Left lung (tissue), 14 donors: Measurements from ENCODE around the gene B4GAT1. TPM values are rescaled to one million over a fixed set of nuclear protein-coding genes. Genes with fewer than 3 reads are reported as not detected.

Source experiments
- ATAC-seq: fragments of 200-7000 bp; cut with Tn5 transposase; one replicate; pipeline ENCODE4 v1.9.1; 2020; ENCODE audit warnings: moderate library complexity
- DNase-seq, 4 donors: peaks; one replicate each; pipeline ENCODE4 v3.0.0-alpha.2; 2013 to 2020
- H3K27ac ChIP-seq, 2 donors: fragments of 200-600 bp; sonication (generic) in 1 of 2; one replicate each; pipeline versions ENCODE4 v1.5.0 to v1.8.0; 2020 to 2021
- H3K27me3 ChIP-seq, 2 donors: fragments of 200-600 bp; sonication (generic) in 1 of 2; one replicate each; pipeline versions ENCODE4 v1.5.0 to v1.8.0; 2020 to 2021
- H3K36me3 ChIP-seq, 2 donors: fragments of 200-600 bp; sonication (generic) in 1 of 2; one replicate each; pipeline versions ENCODE4 v1.5.0 to v1.8.0; 2020 to 2021
- H3K4me1 ChIP-seq, 2 donors: fragments of 200-600 bp; one replicate each; pipeline ENCODE4 v1.8.0; 2021
- H3K4me3 ChIP-seq, 2 donors: fragments of 200-600 bp; sonication (generic) in 1 of 2; one replicate each; pipeline versions ENCODE4 v1.5.0 to v1.8.0; 2020 to 2021; ENCODE audit warnings: mild to moderate bottlenecking in 1 of 2
- H3K9me3 ChIP-seq, 2 donors: fragments of 200-600 bp; sonication (generic) in 1 of 2; one replicate each; pipeline versions ENCODE4 v1.5.0 to v1.8.0; 2020 to 2021
- CTCF ChIP-seq, 2 donors: fragments of 200-600 bp; sonication (generic) in 1 of 2; IDR thresholded peaks; one replicate each; pipeline versions ENCODE4 v1.5.0 to v1.8.0; 2021; ENCODE audit warnings: antibody characterized with exemption in 2 of 2
- intact Hi-C, 2 donors: fragments of 100-400 bp; cut with DNase I; formaldehyde crosslinking; loops; one replicate each; pipeline versions ENCODE4 v1.11.2 to v1.14.2; 2022
- long read RNA-seq, 12 donors: library from polyadenylated mRNA in 2 of 12; unstranded in 2 of 12; transcript quantifications; one replicate each; pipeline ENCODE4 v2.0.0 and lab custom pipeline, GENCODE V29; 2019 to 2026
- polyA plus RNA-seq, 6 donors: library from polyadenylated mRNA; unstranded; fragments of 120-200 nt; gene quantifications; one replicate each; pipeline ENCODE4 v1.2.1, GENCODE V29; 2013; ENCODE audit not compliant: insufficient read length in 6 of 6
- total RNA-seq, 2 donors: library from RNA; stranded (reverse); fragmentation: NEBNext Ultra II Directional; extraction: Animal tissue kit (Norgen Biotek cat#: 25700); gene quantifications; one replicate each; pipeline ENCODE4 v1.2.1, GENCODE V29; 2021
- donor health status: DM: no; HTN: yes; CAD: no.
- donor health status: DM: no; HTN: no; CAD: no.

The B4GAT1 gene
- total RNA-seq (10 to 100 TPM; 22.9 to 29.7 TPM), polyA plus RNA-seq (10 to 100 TPM; 29.8 to 35.9 (median 30.9) TPM)
- long read RNA-seq, donor 1, transcript B4GAT1-201 (2 exons, 2,072 nt): major isoform, 17 of 17 reads
- long read RNA-seq, donor 1, partial matches to known transcripts: 0 of 17 reads
- long read RNA-seq, donor 1, other reads (novel, unspliced or antisense): 0 of 17 reads
- long read RNA-seq, donor 2, transcript B4GAT1-201 (2 exons, 2,072 nt): major isoform, 12 of 12 reads
- long read RNA-seq, donor 2, partial matches to known transcripts: 0 of 12 reads
- long read RNA-seq, donor 2, other reads (novel, unspliced or antisense): 0 of 12 reads
- long read RNA-seq, donor 3, transcript B4GAT1-201 (2 exons, 2,072 nt): major isoform, 14 of 14 reads
- long read RNA-seq, donor 3, partial matches to known transcripts: 0 of 14 reads
- long read RNA-seq, donor 3, other reads (novel, unspliced or antisense): 0 of 14 reads
- long read RNA-seq, donor 4, transcript B4GAT1-201 (2 exons, 2,072 nt): major isoform, 18 of 19 reads
- long read RNA-seq, donor 4, partial matches to known transcripts: 0 of 19 reads
- long read RNA-seq, donor 4, other reads (novel, unspliced or antisense): 1 of 19 reads
- long read RNA-seq, donor 5, transcript B4GAT1-201 (2 exons, 2,072 nt): major isoform, 6 of 6 reads
- long read RNA-seq, donor 5, partial matches to known transcripts: 0 of 6 reads
- long read RNA-seq, donor 5, other reads (novel, unspliced or antisense): 0 of 6 reads
- long read RNA-seq, donor 6, transcript B4GAT1-201 (2 exons, 2,072 nt): major isoform, 11 of 11 reads
- long read RNA-seq, donor 6, partial matches to known transcripts: 0 of 11 reads
- long read RNA-seq, donor 6, other reads (novel, unspliced or antisense): 0 of 11 reads
- long read RNA-seq, donor 7, transcript B4GAT1-201 (2 exons, 2,072 nt): major isoform, 8 of 21 reads
- long read RNA-seq, donor 7, partial matches to known transcripts: 13 of 21 reads
- long read RNA-seq, donor 7, other reads (novel, unspliced or antisense): 0 of 21 reads
- long read RNA-seq, donor 8, transcript B4GAT1-201 (2 exons, 2,072 nt): major isoform, 7 of 24 reads
- long read RNA-seq, donor 8, partial matches to known transcripts: 17 of 24 reads
- long read RNA-seq, donor 8, other reads (novel, unspliced or antisense): 0 of 24 reads
- long read RNA-seq, donor 9: 0 reads
- long read RNA-seq, donor 10, transcript B4GAT1-201 (2 exons, 2,072 nt): major isoform, 16 of 16 reads
- long read RNA-seq, donor 10, partial matches to known transcripts: 0 of 16 reads
- long read RNA-seq, donor 10, other reads (novel, unspliced or antisense): 0 of 16 reads
- long read RNA-seq, donor 11, transcript B4GAT1-201 (2 exons, 2,072 nt): major isoform, 80 of 86 reads
- long read RNA-seq, donor 11, partial matches to known transcripts: 0 of 86 reads
- long read RNA-seq, donor 11, other reads (novel, unspliced or antisense): 6 of 86 reads
- long read RNA-seq, donor 12, partial matches to known transcripts: 0 of 4 reads
- long read RNA-seq, donor 12, other reads (novel, unspliced or antisense): 0 of 4 reads

- peaks cover 0 to 6% of the 10 kb centered on the region in 2 donors for H3K27me3 ChIP-seq
- DNase-seq (peak; percentile 80 to 94 (median 90)), ATAC-seq (peak; percentile 65)
- no peaks in the 10 kb centered on the region for H3K9me3 ChIP-seq
- no peak for TF ChIP-seq CTCF (IDR thresholded peaks at IDR 0.05)
- peak within 1 kb of the TSS; percentile 65 to 81 for H3K4me3 ChIP-seq
- intact Hi-C loops: no loop called here
- peaks cover 0 to 1% of the 10 kb centered on the region in 2 donors for H3K36me3 ChIP-seq
- H3K4me1 ChIP-seq: peaks cover 27 to 44% of the 10 kb centered on the region in 2 donors
- H3K27ac ChIP-seq: peak within 1 kb of the TSS; percentile 86 to 89
Observed at GRCh38 chr11:66347425-66348276, at the start of gene B4GAT1. Gene B4GAT1, minus strand, starts transcription at chr11:66347629. Its CDS starts 84 bp downstream, at chr11:66347545.

- Histone ChIP-seq H3K36me3 (no peaks in the 10 kb centered on the region), H3K27me3 (peaks cover 0 to 39% of the 10 kb centered on the region in 2 donors), H3K4me1 (no peaks in the 10 kb centered on the region), H3K9me3 (no peaks in the 10 kb centered on the region), H3K4me3 (no peak overlapping the region), H3K27ac (no peak overlapping the region)
- no peak for DNase-seq
- intact Hi-C loops: no loop called here
- no peak for TF ChIP-seq CTCF (IDR thresholded peaks at IDR 0.05)
- ATAC-seq: no peak
Observed at GRCh38 chr11:66393954-66394353, 46.5 kb upstream of the B4GAT1 start.

- DNase-seq (no peak), ATAC-seq (no peak)
- Histone ChIP-seq H3K36me3 (no peaks in the 10 kb centered on the region), H3K27ac (no peak overlapping the region), H3K4me3 (no peak overlapping the region), H3K27me3 (peaks cover 0 to 35% of the 10 kb centered on the region in 2 donors), H3K4me1 (peaks cover 0 to 1% of the 10 kb centered on the region in 2 donors), H3K9me3 (no peaks in the 10 kb centered on the region)
- intact Hi-C loops: no loop called here
- TF ChIP-seq CTCF (IDR thresholded peaks at IDR 0.05): no peak
Observed at GRCh38 chr11:66391322-66391721, 43.9 kb upstream of the B4GAT1 start.

GRCh38 chr11:66388780-66389386, 41.5 kb upstream of the B4GAT1 start:
- peak; percentile 51 to 72 for TF ChIP-seq CTCF (IDR thresholded peaks at IDR 0.05)
- no peaks in the 10 kb centered on the region for H3K36me3 ChIP-seq
- intact Hi-C loops: loop anchor here in 1 of 2 donors (10.0 kb wide), 1 partner anchor 74 kb away; the partner anchor contains the start of gene CD248
- H3K27me3 ChIP-seq: peaks cover 0 to 35% of the 10 kb centered on the region in 2 donors
- DNase-seq (peak; percentile 27 to 68 (median 52)), ATAC-seq (peak; percentile 93)
- H3K4me3 ChIP-seq: no peak overlapping the region
- no peaks in the 10 kb centered on the region for H3K9me3 ChIP-seq
- no peak overlapping the region for H3K27ac ChIP-seq
- H3K4me1 ChIP-seq: peaks cover 0 to 3% of the 10 kb centered on the region in 2 donors
